ENCODE results near the gene DEGS1. TPM values are rescaled to one million over a fixed set of nuclear protein-coding genes. Genes with fewer than 3 reads are reported as not detected.

The DEGS1 gene
- total and polyA plus RNA-seq, 2 donors (not counting 1 experiment from before 2014, with no cell fraction given), result 64.2 to 383 TPM

DNA sequence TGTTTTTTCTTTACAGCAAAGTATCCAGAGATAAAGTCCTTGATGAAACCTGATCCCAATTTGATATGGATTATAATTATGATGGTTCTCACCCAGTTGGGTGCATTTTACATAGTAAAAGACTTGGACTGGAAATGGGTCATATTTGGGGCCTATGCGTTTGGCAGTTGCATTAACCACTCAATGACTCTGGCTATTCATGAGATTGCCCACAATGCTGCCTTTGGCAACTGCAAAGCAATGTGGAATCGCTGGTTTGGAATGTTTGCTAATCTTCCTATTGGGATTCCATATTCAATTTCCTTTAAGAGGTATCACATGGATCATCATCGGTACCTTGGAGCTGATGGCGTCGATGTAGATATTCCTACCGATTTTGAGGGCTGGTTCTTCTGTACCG is 6.5 kb downstream of the DEGS1 start:
- Histone ChIP-seq H3K4me3 (replicated peaks in 1 of 4; ENCODE audit: control extremely low read depth in 1 of 4, insufficient read depth in 1 of 4, low read depth in 3 of 4, low read length in 4 of 4) (no peak overlapping the region), H3K79me2 (ENCODE audit: control insufficient read depth, insufficient read depth, low read length) (peaks cover 63% of the 10 kb centered on the region), H3K4me2 (ENCODE audit: extremely low read depth, insufficient read depth, low read length) (no peak overlapping the region), H2AFZ (ENCODE audit: low read length) (no peak overlapping the region), H3K27me3 (ENCODE audit: control insufficient read depth, insufficient read depth, low read length) (no peaks in the 10 kb centered on the region), H3K4me1 (ENCODE audit: control insufficient read depth, extremely low read depth, insufficient read depth, low read length) (no peaks in the 10 kb centered on the region), H4K20me1 (ENCODE audit: control insufficient read depth, extremely low read depth, insufficient read depth, low read length) (no peaks in the 10 kb centered on the region), H3K9me3 (ENCODE audit: control insufficient read depth, insufficient read depth, low read depth, low read length) (no peaks in the 10 kb centered on the region), H3K36me3 (ENCODE audit: control insufficient read depth, insufficient read depth, low read length) (no peaks in the 10 kb centered on the region), H3K27ac (ENCODE audit: insufficient read depth, low read length) (no peak overlapping the region), H3K9ac (ENCODE audit: insufficient read depth, low read length) (no peak overlapping the region)
- peak in 1 of 2 donors; percentile 45 for DNase-seq (ENCODE audit: low read depth in 2 of 2)
- TF ChIP-seq, protein P1, sequence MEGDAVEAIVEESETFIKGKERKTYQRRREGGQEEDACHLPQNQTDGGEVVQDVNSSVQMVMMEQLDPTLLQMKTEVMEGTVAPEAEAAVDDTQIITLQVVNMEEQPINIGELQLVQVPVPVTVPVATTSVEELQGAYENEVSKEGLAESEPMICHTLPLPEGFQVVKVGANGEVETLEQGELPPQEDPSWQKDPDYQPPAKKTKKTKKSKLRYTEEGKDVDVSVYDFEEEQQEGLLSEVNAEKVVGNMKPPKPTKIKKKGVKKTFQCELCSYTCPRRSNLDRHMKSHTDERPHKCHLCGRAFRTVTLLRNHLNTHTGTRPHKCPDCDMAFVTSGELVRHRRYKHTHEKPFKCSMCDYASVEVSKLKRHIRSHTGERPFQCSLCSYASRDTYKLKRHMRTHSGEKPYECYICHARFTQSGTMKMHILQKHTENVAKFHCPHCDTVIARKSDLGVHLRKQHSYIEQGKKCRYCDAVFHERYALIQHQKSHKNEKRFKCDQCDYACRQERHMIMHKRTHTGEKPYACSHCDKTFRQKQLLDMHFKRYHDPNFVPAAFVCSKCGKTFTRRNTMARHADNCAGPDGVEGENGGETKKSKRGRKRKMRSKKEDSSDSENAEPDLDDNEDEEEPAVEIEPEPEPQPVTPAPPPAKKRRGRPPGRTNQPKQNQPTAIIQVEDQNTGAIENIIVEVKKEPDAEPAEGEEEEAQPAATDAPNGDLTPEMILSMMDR (conservative IDR thresholded peaks at IDR 0.05 in 1 of 2, IDR thresholded peaks at IDR 0.05 in 1 of 2; ENCODE audit: low read depth in 1 of 2, low read length in 2 of 2), result no peak
- TF ChIP-seq EZH2 (IDR thresholded peaks at IDR 0.05; ENCODE audit: low read length, missing control alignments), result no peak

DNA sequence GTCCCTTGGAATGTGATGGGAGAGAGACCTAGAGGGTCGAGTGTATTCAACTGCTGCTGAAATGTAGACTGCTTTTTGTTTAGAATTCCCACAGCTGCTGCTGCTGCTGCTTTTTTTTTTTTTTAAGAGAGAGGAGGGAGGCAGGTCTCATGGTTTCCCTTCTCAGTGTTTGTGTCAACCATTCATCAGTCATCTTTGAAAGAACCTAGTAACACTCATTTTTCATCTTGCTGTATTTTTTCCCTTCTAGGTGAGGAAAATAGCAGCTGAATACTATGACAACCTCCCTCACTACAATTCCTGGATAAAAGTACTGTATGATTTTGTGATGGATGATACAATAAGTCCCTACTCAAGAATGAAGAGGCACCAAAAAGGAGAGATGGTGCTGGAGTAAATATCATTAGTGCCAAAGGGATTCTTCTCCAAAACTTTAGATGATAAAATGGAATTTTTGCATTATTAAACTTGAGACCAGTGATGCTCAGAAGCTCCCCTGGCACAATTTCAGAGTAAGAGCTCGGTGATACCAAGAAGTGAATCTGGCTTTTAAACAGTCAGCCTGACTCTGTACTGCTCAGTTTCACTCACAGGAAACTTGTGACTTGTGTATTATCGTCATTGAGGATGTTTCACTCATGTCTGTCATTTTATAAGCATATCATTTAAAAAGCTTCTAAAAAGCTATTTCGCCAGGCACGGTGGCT is 9.2 kb downstream of the DEGS1 start:
- TF ChIP-seq, protein P1 (conservative IDR thresholded peaks at IDR 0.05 in 1 of 2, IDR thresholded peaks at IDR 0.05 in 1 of 2; ENCODE audit: low read depth in 1 of 2, low read length in 2 of 2), result no peak
- TF ChIP-seq EZH2 (IDR thresholded peaks at IDR 0.05; ENCODE audit: low read length, missing control alignments), result no peak
- H3K79me2 ChIP-seq (ENCODE audit: control insufficient read depth, insufficient read depth, low read length), result peaks cover 37% of the 10 kb centered on the region
- no peaks in the 10 kb centered on the region for H3K36me3 ChIP-seq (ENCODE audit: control insufficient read depth, insufficient read depth, low read length)

DNA sequence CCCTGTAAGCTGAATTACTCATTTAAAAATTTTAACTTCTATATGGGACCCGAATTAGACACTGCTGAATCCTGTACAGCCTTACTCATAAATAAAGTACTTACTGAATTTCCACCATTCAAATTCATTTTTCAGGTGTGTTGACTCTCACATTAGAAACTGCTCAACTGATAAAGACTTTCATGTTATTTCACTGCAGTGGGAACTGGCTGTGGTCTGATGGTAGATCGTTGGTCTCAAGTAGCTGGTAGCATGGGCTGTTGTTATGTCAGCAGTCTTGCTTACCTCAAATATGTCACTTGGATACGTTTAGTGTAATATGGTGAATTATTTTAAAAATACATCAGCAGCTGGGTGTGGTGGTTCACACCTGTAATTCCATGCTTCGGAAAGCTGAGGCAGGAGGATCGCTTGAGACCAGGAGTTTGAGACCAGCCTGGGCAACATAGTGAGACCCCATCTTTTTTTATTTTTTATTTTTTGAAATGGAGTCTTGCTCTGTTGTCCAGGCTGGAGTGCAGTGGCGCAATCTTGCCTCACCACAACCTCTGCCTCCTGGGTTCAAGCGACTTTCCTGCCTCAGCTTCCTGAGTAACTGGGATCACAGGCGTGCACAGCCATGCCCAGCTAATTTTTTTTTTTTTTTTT is 10.4 kb downstream of the DEGS1 start:
- Histone ChIP-seq H4K20me1 (ENCODE audit: control insufficient read depth, extremely low read depth, insufficient read depth, low read length) (no peaks in the 10 kb centered on the region), H3K27ac (ENCODE audit: insufficient read depth, low read length) (no peak overlapping the region), H3K79me2 (ENCODE audit: control insufficient read depth, insufficient read depth, low read length) (peaks cover 25% of the 10 kb centered on the region), H3K9me3 (ENCODE audit: control insufficient read depth, insufficient read depth, low read depth, low read length) (no peaks in the 10 kb centered on the region), H3K4me2 (ENCODE audit: extremely low read depth, insufficient read depth, low read length) (no peak overlapping the region), H3K27me3 (ENCODE audit: control insufficient read depth, insufficient read depth, low read length) (no peaks in the 10 kb centered on the region), H3K4me1 (ENCODE audit: control insufficient read depth, extremely low read depth, insufficient read depth, low read length) (no peaks in the 10 kb centered on the region), H2AFZ (ENCODE audit: low read length) (no peak overlapping the region), H3K36me3 (ENCODE audit: control insufficient read depth, insufficient read depth, low read length) (no peaks in the 10 kb centered on the region), H3K4me3 (replicated peaks in 1 of 4; ENCODE audit: control extremely low read depth in 1 of 4, insufficient read depth in 1 of 4, low read depth in 3 of 4, low read length in 4 of 4) (no peak overlapping the region), H3K9ac (ENCODE audit: insufficient read depth, low read length) (no peak overlapping the region)
- no peak for TF ChIP-seq EZH2 (IDR thresholded peaks at IDR 0.05; ENCODE audit: low read length, missing control alignments)
- TF ChIP-seq, protein P1 (conservative IDR thresholded peaks at IDR 0.05 in 1 of 2, IDR thresholded peaks at IDR 0.05 in 1 of 2; ENCODE audit: low read depth in 1 of 2, low read length in 2 of 2), result no peak
- no peak for DNase-seq (ENCODE audit: low read depth in 2 of 2)

More for the DNA sequence above, 9.2 kb downstream of the DEGS1 start:
- Histone ChIP-seq H3K27ac (ENCODE audit: insufficient read depth, low read length) (no peak overlapping the region), H3K4me3 (replicated peaks in 1 of 4; ENCODE audit: control extremely low read depth in 1 of 4, insufficient read depth in 1 of 4, low read depth in 3 of 4, low read length in 4 of 4) (no peak overlapping the region), H3K9ac (ENCODE audit: insufficient read depth, low read length) (no peak overlapping the region), H4K20me1 (ENCODE audit: control insufficient read depth, extremely low read depth, insufficient read depth, low read length) (no peaks in the 10 kb centered on the region), H2AFZ (ENCODE audit: low read length) (no peak overlapping the region), H3K4me1 (ENCODE audit: control insufficient read depth, extremely low read depth, insufficient read depth, low read length) (no peaks in the 10 kb centered on the region), H3K9me3 (ENCODE audit: control insufficient read depth, insufficient read depth, low read depth, low read length) (no peaks in the 10 kb centered on the region), H3K4me2 (ENCODE audit: extremely low read depth, insufficient read depth, low read length) (no peak overlapping the region), H3K27me3 (ENCODE audit: control insufficient read depth, insufficient read depth, low read length) (no peaks in the 10 kb centered on the region)
- no peak for DNase-seq (ENCODE audit: low read depth in 2 of 2)

All from fibroblast of lung (primary cell).